K562 (cell line): ENCODE results near the gene SNX19. TPM values are rescaled to one million over a fixed set of nuclear protein-coding genes. Genes with fewer than 3 reads are reported as not detected.

ENCODE experiments used
- ATAC-seq: fragments of 200-7000 bp; cut with Tn5 transposase; 3 replicates; pipeline ENCODE4 v1.9.1; 2020; ENCODE audit warnings: moderate library complexity
- BruUV-seq: library from RNA; stranded (reverse); fragments of 400-500 nt; replicated peaks from 2 replicates; lab custom pipeline; 2021; lab: Mats Ljungman, UMichigan
- CTCF ChIA-PET: fragments of 300-600 bp; formaldehyde crosslinking; extraction: SDS; loops from one replicate; lab custom pipeline; 2021; ENCODE audit warnings: low intra/inter-chr PET ratio; lab: Yijun Ruan, JAX
- POLR2A ChIA-PET: fragments of 300-600, 350-650 bp; sonication (Branson Sonifier 250); formaldehyde crosslinking; extraction: SDS; loops from one replicate; lab custom pipeline; 2021; ENCODE audit warnings: antibody characterized with exemption, inconsistent platforms; lab: Yijun Ruan, JAX
- DNase-seq, 4 experiments: peaks; one replicate each; pipeline versions ENCODE4 v3.0.0 to v3.0.0-alpha.2; 2011 to 2018; ENCODE audit warnings: low spot score in 3 of 4, mixed read lengths in 3 of 4; ENCODE audit errors: extremely low read depth in 1 of 4
- FAIRE-seq: peaks from 2 replicates; lab custom pipeline; 2011; peaks lifted over from hg19 to GRCh38; lab: Jason Lieb, UNC
- H2AFZ ChIP-seq: 2 replicates; pipeline ENCODE4 v1.6.0; 2011; ENCODE audit warnings: low read depth, low read length, control low read depth, inconsistent platforms
- H3K27ac ChIP-seq: fragments of 200-600 bp; 3 replicates; pipeline ENCODE4 v1.8.0; 2011; ENCODE audit warnings: low read depth, mild to moderate bottlenecking, control low read depth, inconsistent platforms, low read length, moderate library complexity, mixed read lengths; ENCODE audit errors: extremely low read depth
- H3K27me3 ChIP-seq, 2 experiments: fragments of 300-600 bp in 1 of 2; 2 replicates in 1 of 2; 3 replicates in 1 of 2; pipeline versions ENCODE4 v1.6.0 to v1.8.0; 2011; ENCODE audit warnings: inconsistent platforms in 2 of 2, low read length in 2 of 2, mild to moderate bottlenecking in 1 of 2, mixed read lengths in 1 of 2, moderate library complexity in 1 of 2; ENCODE audit not compliant: control insufficient read depth in 2 of 2, insufficient read depth in 2 of 2
- H3K36me3 ChIP-seq: fragments of 300-600 bp; 3 replicates; pipeline ENCODE4 v1.8.0; 2011; ENCODE audit warnings: mild to moderate bottlenecking, low read length, inconsistent platforms; ENCODE audit not compliant: control insufficient read depth, insufficient read depth
- H3K4me1 ChIP-seq, 2 experiments: fragments of 200-600 bp in 1 of 2; replicated peaks in 1 of 2; 2 replicates in 1 of 2; 3 replicates in 1 of 2; pipeline versions ENCODE4 v1.5.1 to v1.8.0; 2011; ENCODE audit warnings: inconsistent platforms in 2 of 2, low read length in 2 of 2, mild to moderate bottlenecking in 1 of 2, mixed read lengths in 1 of 2, moderate library complexity in 1 of 2; ENCODE audit not compliant: control insufficient read depth in 2 of 2, insufficient read depth in 2 of 2
- H3K4me2 ChIP-seq: 2 replicates; pipeline ENCODE4 v1.6.1; 2011; ENCODE audit warnings: low read length, control low read depth, inconsistent platforms, mixed read lengths; ENCODE audit not compliant: insufficient read depth
- H3K4me3 ChIP-seq: fragments of 200-600 bp; sonication (generic), shearing (Covaris generic); 2 replicates; pipeline ENCODE4 v1.5.1; 2016; ENCODE audit warnings: control low read depth, inconsistent platforms
- H3K79me2 ChIP-seq: fragments of 200-600 bp; 3 replicates; pipeline ENCODE4 v1.8.0; 2011; ENCODE audit warnings: low read length, inconsistent platforms; ENCODE audit not compliant: control insufficient read depth, insufficient read depth
- H3K9ac ChIP-seq, 2 experiments: 2 replicates each; pipeline versions ENCODE4 v1.6.0 to v1.6.1; 2011; ENCODE audit warnings: low read depth in 2 of 2, low read length in 2 of 2, control low read depth in 1 of 2, inconsistent platforms in 1 of 2, mild to moderate bottlenecking in 1 of 2, mixed read lengths in 1 of 2; ENCODE audit not compliant: insufficient read depth in 1 of 2
- H3K9me1 ChIP-seq: one replicate; pipeline ENCODE4 v1.6.0; 2011; ENCODE audit warnings: inconsistent platforms, mild to moderate bottlenecking, low read length, moderate library complexity; ENCODE audit not compliant: control insufficient read depth, insufficient read depth
- H3K9me3 ChIP-seq: replicated peaks from 2 replicates; pipeline ENCODE4 v1.5.1; 2011; ENCODE audit warnings: low read depth, low read length, inconsistent platforms; ENCODE audit not compliant: control insufficient read depth, insufficient read depth
- H4K20me1 ChIP-seq: replicated peaks from 2 replicates; pipeline ENCODE4 v1.6.1; 2011; ENCODE audit warnings: low read length, inconsistent platforms, mixed read lengths; ENCODE audit not compliant: control insufficient read depth, insufficient read depth
- CGGBP1 ChIP-seq: fragments of 250-450 bp; sonication (Bioruptor Pico); IDR thresholded peaks from 2 replicates; pipeline ENCODE4 v1.9.0; 2021; ENCODE audit warnings: mild to moderate bottlenecking
- E2F4 ChIP-seq: sonication (generic); formaldehyde crosslinking; IDR thresholded peaks from 2 replicates; pipeline ENCODE4 v1.8.0; 2022; ENCODE audit warnings: mild to moderate bottlenecking, low read depth, missing genetic modification reagents
- ETV5 ChIP-seq: sonication (generic); formaldehyde crosslinking; IDR thresholded peaks from 2 replicates; pipeline ENCODE4 v1.4.0; 2020; ENCODE audit warnings: low read depth, mild to moderate bottlenecking, missing genetic modification reagents
- FOSL1 ChIP-seq: fragments of 200-800 bp; sonication (Bioruptor generic); conservative IDR thresholded peaks from 2 replicates; pipeline ENCODE4 v1.6.1; 2016; ENCODE audit warnings: missing genetic modification characterization, missing compliant biosample characterization
- HES1 ChIP-seq: fragments of 450-650 bp; IDR thresholded peaks from 2 replicates; pipeline ENCODE4 v1.6.1; 2016; ENCODE audit warnings: low read depth, mild to moderate bottlenecking, moderate library complexity
- HNRNPH1 ChIP-seq: fragments of 200-400 bp; formaldehyde crosslinking; optimal IDR thresholded peaks from 2 replicates; pipeline ENCODE3; 2017; ENCODE audit warnings: low read depth, mild to moderate bottlenecking, low read length, moderate library complexity
- NR0B1 ChIP-seq: fragments of 450-650 bp; IDR thresholded peaks from one replicate; pipeline ENCODE4 v1.6.1; 2018; ENCODE audit warnings: mild to moderate bottlenecking, moderate library complexity; ENCODE audit not compliant: partially characterized antibody
- SRSF3 ChIP-seq: fragments of 200-400 bp; formaldehyde crosslinking; IDR thresholded peaks from 2 replicates; pipeline ENCODE4 v1.6.1; 2016; ENCODE audit warnings: mild to moderate bottlenecking, low read length, moderate library complexity; ENCODE audit not compliant: insufficient read depth
- ZBTB12 ChIP-seq: fragments of 250-450 bp; sonication (Bioruptor Pico); IDR thresholded peaks from 2 replicates; pipeline ENCODE4 v1.4.0; 2020
- ZNF232 ChIP-seq: sonication (generic); formaldehyde crosslinking; IDR thresholded peaks from 2 replicates; pipeline ENCODE4 v1.8.0; 2022; ENCODE audit warnings: mild to moderate bottlenecking, missing genetic modification reagents
- WGBS: fragments of 100-300 bp; shearing (Covaris generic); methylation state at CpG from one replicate; pipeline ENCODE4 v1.1.6; 2016; ENCODE audit warnings: low coverage, mixed read lengths; ENCODE audit not compliant: insufficient coverage; ENCODE audit errors: missing lambda C conversion rate; 5-methylcytosine and 5-hydroxymethylcytosine counted together
- in situ Hi-C: fragments of 300-500 bp; cut with MboI; formaldehyde crosslinking; loops from 4 replicates; pipeline ENCODE4 v1.15.0; 2018; ENCODE audit warnings: inconsistent platforms, mixed read lengths
- intact Hi-C: fragments of 100-400 bp; cut with micrococcal nuclease; formaldehyde crosslinking; loops from 2 replicates; pipeline ENCODE4 v1.14.2; 2022
- polyA plus RNA-seq, 8 experiments: library from polyadenylated mRNA; depleted of rRNA in 4 of 8; stranded (reverse) in 5 of 8; unstranded in 3 of 8; fragments of >200 nt; fragmentation: Nextera tagmentation in 2 of 8; fragmentation: Illumina TruSeq in 1 of 8; extraction: Ambion mirVana in 2 of 8; extraction: Trizol in 1 of 8; gene quantifications; 2 replicates each; pipeline versions ENCODE4 v1.2.1 to v1.2.3, GENCODE V29; 2011 to 2014; ENCODE audit warnings: inconsistent platforms in 1 of 8, missing spikeins in 1 of 8
- total RNA-seq, 7 experiments: library from RNA; depleted of rRNA in 6 of 7; stranded (reverse); fragments of >200 nt in 6 of 7; fragmentation: Illumina TruSeq in 2 of 7; extraction: Trizol in 2 of 7; gene quantifications; 2 replicates each; pipeline versions ENCODE4 v1.2.1 to v1.2.3, GENCODE V29; 2011 to 2021; ENCODE audit warnings: low replicate concordance in 1 of 7

The SNX19 gene
- total and polyA plus RNA-seq, 9 of the 15 experiments (the other 6 are each of a cell fraction or from before 2014, with no cell fraction given), result 2.2 to 31.3 (median 19.6) TPM

GRCh38 chr11:130947481-130947880, 31.2 kb upstream of the SNX19 start:
- WGBS, result 2% methylated on average over 6 of the region's 6 CpGs

More at GRCh38 chr11:130947481-130947880, 31.2 kb upstream of the SNX19 start:
- Histone ChIP-seq H3K9me3 (no peaks in the 10 kb centered on the region), H3K79me2 (no peaks in the 10 kb centered on the region), H3K4me3 (no peak overlapping the region), H3K9ac (no peak overlapping the region), H4K20me1 (no peaks in the 10 kb centered on the region), H3K4me2 (no peak overlapping the region), H3K36me3 (no peaks in the 10 kb centered on the region), H2AFZ (no peak overlapping the region), H3K9me1 (no peaks in the 10 kb centered on the region), H3K4me1 (no peaks in the 10 kb centered on the region), H3K27ac (no peak overlapping the region), H3K27me3 (no peaks in the 10 kb centered on the region)
- DNase-seq (no peak), ATAC-seq (no peak), FAIRE-seq (no peak)
- ChIA-PET CTCF (no interaction called here), POLR2A (interaction anchor here (0.7 kb wide), 1 partner anchor 825 kb away, joined by 4 read pairs; no protein-coding TSS in a partner anchor)
- TF ChIP-seq E2F4 (CRISPR knock-in tag), result no peak
- TF ChIP-seq ZBTB12 (CRISPR knock-in tag), result no peak
- no peak for TF ChIP-seq NR0B1
- no peak for TF ChIP-seq FOSL1 (tag)
- TF ChIP-seq CGGBP1 (CRISPR knock-in tag), result no peak
- no peak for TF ChIP-seq ZNF232
- no peak for TF ChIP-seq HES1
- no peak for TF ChIP-seq ETV5 (CRISPR knock-in tag)
- no peak for TF ChIP-seq SRSF3
- no peak for TF ChIP-seq HNRNPH1
- no TSS peak for BruUV-seq
- intact Hi-C loops, result no loop called here
- in situ Hi-C loops, result no loop called here
